Measurements from ENCODE around the gene ECE2.

Gene ECE2

DNA sequence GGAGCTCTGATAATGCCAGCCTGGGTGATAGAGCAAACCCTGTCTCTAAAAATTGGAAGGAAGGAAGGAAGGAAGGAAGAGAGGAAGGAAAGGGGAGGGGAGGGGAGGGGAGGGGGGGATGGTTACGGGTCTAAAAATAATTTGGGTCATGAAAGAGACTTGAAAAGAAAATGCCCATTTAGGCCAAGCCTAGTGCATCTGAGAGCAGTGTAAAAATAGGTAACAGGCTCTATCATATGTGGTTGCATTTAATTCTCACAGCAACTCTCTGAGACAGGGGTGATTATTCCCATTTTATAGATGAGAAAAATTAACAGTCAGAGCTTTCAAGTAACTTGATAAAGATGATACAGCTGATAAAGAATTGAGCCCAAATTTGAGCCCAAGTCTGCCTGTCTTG lies 3.6 kb upstream of the ECE2 start:
- DNase-seq: no peak

- no peak for DNase-seq
Measured at GRCh38 chr3:184275381-184275701, 481 bp upstream of the ECE2 start.

DNA sequence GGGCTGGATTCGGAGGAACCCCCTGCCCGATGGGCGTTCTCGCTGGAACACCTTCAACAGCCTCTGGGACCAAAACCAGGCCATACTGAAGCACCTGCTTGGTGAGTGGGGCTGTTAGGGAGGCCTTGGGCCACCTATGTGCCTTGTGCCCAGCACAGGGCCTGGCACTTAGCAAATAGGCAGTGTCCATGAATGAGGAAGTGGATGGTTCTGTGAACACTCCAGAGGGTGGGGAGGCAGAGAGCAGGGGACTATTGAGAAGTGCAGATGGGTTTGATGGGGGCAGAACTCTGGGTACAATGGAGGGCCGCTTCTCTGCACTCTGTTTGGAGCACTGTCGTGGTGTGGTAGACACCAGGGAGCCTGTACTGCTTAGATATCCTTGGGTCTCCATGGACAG lies 1.5 kb downstream of the ECE2 start:
- DNase-seq: no peak

DNA sequence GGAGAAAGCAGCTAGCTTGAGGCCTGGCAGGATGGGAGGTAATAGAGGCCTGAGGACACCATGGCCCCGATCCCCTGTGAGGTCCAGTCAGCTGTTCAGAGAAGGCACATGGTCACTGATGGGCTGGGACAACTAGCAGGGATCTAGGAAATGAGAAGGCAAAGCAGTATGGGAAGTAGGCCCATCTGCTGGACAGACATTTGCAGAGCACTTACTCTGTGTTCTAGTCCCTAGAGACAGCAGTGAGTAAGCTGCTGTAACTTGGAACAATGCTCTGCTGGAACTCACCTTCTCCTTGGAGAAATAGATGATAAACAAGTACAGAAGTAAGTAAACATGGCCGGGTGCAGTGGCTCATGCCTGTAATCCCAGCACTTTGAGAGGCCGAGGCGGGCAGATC lies 7.1 kb downstream of the ECE2 start:
- no peak for DNase-seq

DNA sequence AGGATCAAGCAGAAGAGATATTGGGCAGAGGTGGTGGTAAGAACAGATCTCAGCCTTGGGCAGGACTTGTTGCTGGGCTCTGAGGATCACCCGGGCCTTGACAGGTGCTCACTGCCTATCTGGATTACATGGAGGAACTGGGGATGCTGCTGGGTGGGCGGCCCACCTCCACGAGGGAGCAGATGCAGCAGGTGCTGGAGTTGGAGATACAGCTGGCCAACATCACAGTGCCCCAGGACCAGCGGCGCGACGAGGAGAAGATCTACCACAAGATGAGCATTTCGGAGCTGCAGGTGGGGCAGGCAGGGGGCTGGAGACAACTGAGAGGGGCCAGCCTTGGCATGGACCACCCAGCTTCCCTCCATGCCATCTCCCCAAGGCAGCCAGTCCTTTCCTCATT lies 7.9 kb downstream of the ECE2 start:
- DNase-seq: no peak

- peak; percentile 65 for DNase-seq
Measured at GRCh38 chr3:184284696-184285095, 8.9 kb downstream of the ECE2 start.

DNA sequence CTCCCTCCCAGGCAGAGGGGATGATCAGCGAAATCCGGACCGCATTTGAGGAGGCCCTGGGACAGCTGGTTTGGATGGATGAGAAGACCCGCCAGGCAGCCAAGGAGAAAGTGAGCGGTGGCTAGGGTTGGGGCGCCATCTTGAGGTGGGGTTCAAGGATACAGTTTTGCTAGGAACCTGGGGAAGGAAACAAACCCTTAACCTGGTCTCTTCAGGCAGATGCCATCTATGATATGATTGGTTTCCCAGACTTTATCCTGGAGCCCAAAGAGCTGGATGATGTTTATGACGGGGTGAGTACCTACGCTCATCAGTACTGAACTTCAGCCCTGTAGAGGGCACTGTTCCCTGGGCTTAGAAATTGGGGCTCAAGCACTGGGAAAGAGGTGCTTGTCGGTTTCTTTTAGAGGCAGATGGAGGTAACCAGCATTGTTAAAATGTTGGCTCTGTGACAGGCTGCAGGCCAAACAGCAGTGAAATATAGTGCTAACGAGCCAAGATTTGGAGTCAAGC lies 13.7 kb downstream of the ECE2 start:
- peak; percentile 75 for DNase-seq

GRCh38 chr3:184290331-184290730 lies 14.5 kb downstream of the ECE2 start:
- no peak for DNase-seq

GRCh38 chr3:184291044-184291737 lies 15.4 kb downstream of the ECE2 start:
- no peak for DNase-seq

DNA sequence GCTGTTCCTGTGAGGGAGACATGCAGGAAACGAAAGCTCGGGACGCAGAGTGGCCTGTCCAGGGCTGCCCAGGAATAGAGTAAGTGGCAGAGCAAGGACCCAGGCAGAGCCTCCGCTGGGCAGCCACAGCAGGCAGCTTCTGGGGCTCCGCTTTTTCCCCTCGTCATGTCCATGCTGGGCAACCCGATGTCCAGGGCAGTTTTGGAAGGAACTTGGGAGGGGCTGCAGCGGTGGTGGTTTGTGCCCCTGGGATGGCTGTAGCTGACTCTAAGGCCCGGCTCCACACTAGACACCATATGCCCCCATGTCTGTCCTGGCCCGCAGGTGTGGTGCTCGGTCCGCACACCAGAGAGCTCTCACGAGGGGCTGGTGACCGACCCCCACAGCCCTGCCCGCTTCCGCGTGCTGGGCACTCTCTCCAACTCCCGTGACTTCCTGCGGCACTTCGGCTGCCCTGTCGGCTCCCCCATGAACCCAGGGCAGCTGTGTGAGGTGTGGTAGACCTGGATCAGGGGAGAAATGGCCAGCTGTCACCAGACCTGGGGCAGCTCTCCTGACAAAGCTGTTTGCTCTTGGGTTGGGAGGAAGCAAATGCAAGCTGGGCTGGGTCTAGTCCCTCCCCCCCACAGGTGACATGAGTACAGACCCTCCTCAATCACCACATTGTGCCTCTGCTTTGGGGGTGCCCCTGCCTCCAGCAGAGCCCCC lies 16.1 kb downstream of the ECE2 start:
- no peak for DNase-seq

DNA sequence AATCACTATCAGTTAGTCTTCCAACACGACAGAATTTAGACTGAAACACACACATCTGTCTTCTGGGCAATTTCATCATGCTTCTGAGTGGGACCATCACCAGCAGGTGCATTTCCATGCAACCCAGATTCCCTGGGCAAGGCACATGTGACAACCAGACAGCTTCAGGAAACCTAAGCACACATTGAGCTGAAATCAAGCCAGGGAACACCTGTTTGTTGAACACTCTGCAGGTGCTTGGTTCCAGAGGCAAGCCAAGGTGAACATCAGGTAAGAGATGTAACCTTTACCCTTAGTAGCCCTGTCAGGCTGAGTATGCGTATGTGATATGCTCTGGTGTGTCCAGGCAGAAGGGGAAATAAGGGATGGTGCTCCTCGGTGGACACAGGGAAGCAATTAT lies 19.9 kb downstream of the ECE2 start:
- peak; percentile 20 for DNase-seq

- DNase-seq: no peak
Measured at GRCh38 chr3:184296616-184297015, 20.8 kb downstream of the ECE2 start.

DNA sequence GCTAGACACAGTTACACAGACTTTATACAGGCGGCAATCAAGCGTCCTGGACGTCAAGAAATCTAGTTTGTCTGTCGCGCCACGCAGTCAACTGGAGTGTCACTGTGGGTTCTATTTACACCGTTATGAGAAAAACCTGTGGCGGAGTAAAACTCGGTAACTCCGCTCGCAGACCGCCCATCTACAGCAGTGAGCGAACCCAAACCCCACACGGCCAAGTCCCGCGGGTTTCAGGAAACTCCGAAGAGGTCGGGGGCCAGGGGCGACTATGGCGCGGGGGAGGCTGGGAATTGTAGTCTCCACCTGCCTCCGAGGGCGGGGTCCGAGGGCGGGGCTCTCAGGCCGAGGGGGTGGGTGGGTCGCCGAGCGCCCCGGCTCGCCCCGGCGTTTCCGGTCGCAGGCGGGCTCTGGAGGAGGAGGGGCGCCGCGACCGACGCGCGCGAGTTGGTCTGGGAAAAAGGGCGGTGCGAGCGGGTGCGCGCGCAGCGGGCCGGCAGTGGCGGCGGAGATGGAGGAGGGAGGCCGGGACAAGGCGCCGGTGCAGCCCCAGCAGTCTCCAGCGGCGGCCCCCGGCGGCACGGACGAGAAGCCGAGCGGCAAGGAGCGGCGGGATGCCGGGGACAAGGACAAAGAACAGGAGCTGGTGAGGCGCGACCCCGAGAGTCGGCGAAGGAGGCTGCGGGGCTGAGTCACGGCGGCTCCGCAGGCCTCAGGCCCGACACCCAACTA lies 23.1 kb downstream of the ECE2 start, which contains the start of gene PSMD2:
TSS of gene PSMD2 (plus strand) at position 483 of the 729 bp plus-strand sequence. CDS start at position 509, 26 bp downstream.
- peak; percentile 98 for DNase-seq

DNA sequence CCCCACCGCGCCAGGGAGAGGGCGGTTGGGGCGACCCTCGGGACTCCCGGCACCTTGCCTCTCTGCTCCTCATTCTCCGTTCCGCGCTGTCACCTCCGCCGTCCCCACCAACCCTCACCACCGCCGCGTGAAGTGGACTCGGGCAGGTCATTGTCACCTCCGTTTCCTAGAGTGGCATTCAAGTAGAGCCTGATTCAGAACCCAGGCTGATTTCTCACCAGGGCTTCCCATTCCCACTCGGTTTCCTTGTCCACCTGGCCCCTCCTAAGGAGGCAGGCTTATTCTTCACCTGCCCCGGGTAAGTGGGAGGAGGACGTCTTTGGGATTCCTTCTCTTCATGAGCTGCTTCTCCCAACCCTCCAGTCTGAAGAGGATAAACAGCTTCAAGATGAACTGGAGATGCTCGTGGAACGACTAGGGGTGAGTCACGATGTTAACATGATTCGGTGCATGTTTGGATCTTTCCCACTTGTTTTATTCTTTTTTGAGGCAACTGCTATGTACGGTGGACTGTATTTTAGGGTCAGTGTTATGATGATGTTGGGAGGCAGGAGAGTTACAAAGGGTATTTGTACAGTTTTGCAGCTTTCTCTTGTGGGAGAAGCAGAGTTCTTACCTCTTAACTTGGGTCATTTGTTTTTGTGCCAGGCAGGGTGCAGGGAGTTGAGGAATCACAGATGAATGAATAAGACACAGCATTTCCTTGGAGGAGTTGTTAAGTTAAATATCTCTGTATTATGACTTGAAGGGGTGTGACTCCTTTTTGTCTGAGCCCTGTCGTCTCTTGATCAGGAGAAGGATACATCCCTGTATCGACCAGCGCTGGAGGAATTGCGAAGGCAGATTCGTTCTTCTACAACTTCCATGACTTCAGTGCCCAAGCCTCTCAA lies 23.9 kb downstream of the ECE2 start:
- peak; percentile 23 for DNase-seq

DNA sequence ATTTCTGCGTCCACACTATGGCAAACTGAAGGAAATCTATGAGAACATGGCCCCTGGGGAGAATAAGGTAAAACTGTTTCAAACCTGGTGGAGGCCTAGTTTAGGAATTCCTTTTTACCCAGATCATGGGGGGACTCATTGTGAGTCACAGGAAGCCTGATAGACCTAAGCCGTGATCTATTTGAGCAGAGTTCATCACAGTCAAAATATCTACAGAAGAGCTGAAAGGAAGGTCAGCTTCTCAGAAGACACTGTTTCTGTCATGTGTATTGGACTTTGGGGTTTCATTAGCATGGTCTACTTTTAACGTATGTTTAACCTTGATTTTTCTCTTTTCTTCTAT lies 24.5 kb downstream of the ECE2 start:
- no peak for DNase-seq

DNA sequence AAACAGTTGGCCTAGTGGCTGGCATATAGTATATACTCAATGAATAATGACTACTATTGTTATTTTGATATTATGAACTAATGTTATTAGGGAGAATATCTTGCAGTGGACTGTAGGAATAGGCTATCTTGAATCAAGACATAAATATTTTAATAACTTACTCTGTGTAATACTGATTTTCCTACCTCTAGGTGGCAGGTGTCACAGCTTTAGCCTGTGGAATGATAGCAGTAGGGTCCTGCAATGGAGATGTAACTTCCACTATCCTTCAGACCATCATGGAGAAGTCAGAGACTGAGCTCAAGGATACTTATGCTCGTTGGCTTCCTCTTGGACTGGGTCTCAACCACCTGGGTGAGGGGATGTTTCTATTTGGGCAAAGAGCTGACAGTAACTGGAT lies 29.8 kb downstream of the ECE2 start:
- peak; percentile 24 for DNase-seq

- no peak for DNase-seq
Measured at GRCh38 chr3:184306341-184306972, 30.6 kb downstream of the ECE2 start.

DNA sequence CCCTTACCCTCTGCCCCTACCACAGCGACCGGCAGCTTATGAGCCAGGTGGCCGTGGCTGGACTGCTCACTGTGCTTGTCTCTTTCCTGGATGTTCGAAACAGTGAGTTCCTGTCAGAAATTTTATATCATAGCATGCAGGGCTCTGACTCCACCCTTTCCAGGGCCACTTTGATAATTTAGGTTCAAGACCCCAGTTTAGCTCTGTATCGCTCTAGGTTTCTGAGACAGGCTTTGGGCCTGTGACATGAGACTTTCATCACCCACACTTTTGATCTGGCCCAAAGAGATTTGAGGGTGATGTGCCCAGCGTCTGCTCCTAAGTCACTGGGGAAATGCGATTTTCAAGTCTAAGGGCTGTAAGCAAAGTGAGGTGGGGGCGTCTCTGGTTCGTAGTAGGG lies 32.1 kb downstream of the ECE2 start:
- DNase-seq: no peak

DNA sequence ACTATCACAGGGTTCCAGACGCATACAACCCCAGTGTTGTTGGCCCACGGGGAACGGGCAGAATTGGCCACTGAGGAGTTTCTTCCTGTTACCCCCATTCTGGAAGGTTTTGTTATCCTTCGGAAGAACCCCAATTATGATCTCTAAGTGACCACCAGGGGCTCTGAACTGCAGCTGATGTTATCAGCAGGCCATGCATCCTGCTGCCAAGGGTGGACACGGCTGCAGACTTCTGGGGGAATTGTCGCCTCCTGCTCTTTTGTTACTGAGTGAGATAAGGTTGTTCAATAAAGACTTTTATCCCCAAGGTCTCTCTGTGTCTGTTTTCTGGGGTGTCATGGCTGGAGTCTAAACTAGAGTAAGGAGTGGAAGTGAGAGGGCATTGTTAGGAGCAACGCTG lies 32.9 kb downstream of the ECE2 start:
- no peak for DNase-seq

- DNase-seq: no peak
Measured at GRCh38 chr3:184311633-184312032, 35.8 kb downstream of the ECE2 start.

DNA sequence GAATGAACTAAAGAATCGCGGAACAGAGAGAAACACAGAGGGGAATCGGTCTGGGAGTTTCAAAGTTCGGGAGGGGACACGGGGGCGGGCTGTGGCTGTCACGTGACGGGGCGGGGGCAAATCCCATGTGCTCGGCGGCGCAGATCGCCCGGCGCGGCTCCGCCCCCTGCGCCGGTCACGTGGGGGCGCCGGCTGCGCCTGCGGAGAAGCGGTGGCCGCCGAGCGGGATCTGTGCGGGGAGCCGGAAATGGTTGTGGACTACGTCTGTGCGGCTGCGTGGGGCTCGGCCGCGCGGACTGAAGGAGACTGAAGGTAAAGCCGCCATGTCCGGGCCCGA lies 38.5 kb downstream of the ECE2 start, which contains the start of gene EIF4G1:
TSS of gene EIF4G1 (plus strand) at position 244 of the 337 bp plus-strand sequence. CDS start 1,191 bp downstream, outside the sequence.
- DNase-seq: peak; percentile 97
